Cardiac muscle cell (in vitro differentiated cells and primary cell): ENCODE results near the gene PRKG2. TPM values are rescaled to one million over a fixed set of nuclear protein-coding genes. Genes with fewer than 3 reads are reported as not detected.

ENCODE experiments used
- DNase-seq, 2 donors: peaks; one replicate each; pipeline versions ENCODE4 v3.0.0 to v3.0.0-alpha.2; 2010 to 2017; ENCODE audit warnings: low read depth in 1 of 2, low spot score in 1 of 2
- H3K27ac ChIP-seq: fragments of 200-600 bp; sonication (generic); 2 replicates; pipeline ENCODE4 v1.5.1; 2016
- H3K27me3 ChIP-seq: fragments of 200-600 bp; sonication (generic); 2 replicates; pipeline ENCODE4 v1.6.0; 2016; ENCODE audit warnings: control low read depth
- H3K36me3 ChIP-seq: fragments of 200-600 bp; sonication (generic); 2 replicates; pipeline ENCODE4 v1.5.1; 2016; ENCODE audit warnings: control low read depth
- H3K4me1 ChIP-seq: fragments of 200-600 bp; sonication (generic); 2 replicates; pipeline ENCODE4 v1.8.1; 2017; ENCODE audit warnings: low read depth, mild to moderate bottlenecking, mixed run types
- H3K4me3 ChIP-seq: fragments of 200-600 bp; sonication (generic); 2 replicates; pipeline ENCODE4 v1.5.1; 2016; ENCODE audit warnings: mild to moderate bottlenecking
- H3K9me3 ChIP-seq: fragments of 200-600 bp; sonication (generic); 2 replicates; pipeline ENCODE4 v1.5.1; 2017; ENCODE audit warnings: low read depth, mild to moderate bottlenecking, control low read depth
- CTCF ChIP-seq: IDR thresholded peaks from 2 replicates; pipeline ENCODE4 v1.5.1; 2012; ENCODE audit warnings: low read depth, mild to moderate bottlenecking, low read length
- polyA plus RNA-seq: library from polyadenylated mRNA; unstranded; fragments of >200 nt; fragmentation: Nextera tagmentation; extraction: Ambion mirVana; gene quantifications from 2 replicates; pipeline ENCODE4 v1.2.1, GENCODE V29; 2016
- total RNA-seq: library from RNA; depleted of rRNA; stranded (reverse); fragments of >200 nt; gene quantifications from 2 replicates; pipeline ENCODE4 v1.2.3, GENCODE V29; 2016

The PRKG2 gene
- total and polyA plus RNA-seq, 2 experiments from 2014 or later, result 0.35 to 0.54 TPM

- Histone ChIP-seq H3K36me3 (no peaks in the 10 kb centered on the region), H3K4me1 (no peaks in the 10 kb centered on the region), H3K27ac (no peak overlapping the region), H3K4me3 (no peak overlapping the region), H3K27me3 (no peaks in the 10 kb centered on the region), H3K9me3 (no peaks in the 10 kb centered on the region)
- no peak for TF ChIP-seq CTCF
- no peak for DNase-seq
These were observed 65.0 kb downstream of the PRKG2 start for GRCh38 chr4:81149976-81150375.

GRCh38 chr4:81148576-81148975 lies 66.4 kb downstream of the PRKG2 start:
- H3K36me3 ChIP-seq, result no peaks in the 10 kb centered on the region
- no peaks in the 10 kb centered on the region for H3K9me3 ChIP-seq
- H3K4me1 ChIP-seq, result no peaks in the 10 kb centered on the region
- no peak for DNase-seq
- no peak for TF ChIP-seq CTCF
- H3K4me3 ChIP-seq, result no peak overlapping the region
- H3K27me3 ChIP-seq, result no peaks in the 10 kb centered on the region
- no peak overlapping the region for H3K27ac ChIP-seq

GRCh38 chr4:81146466-81146865 lies 68.6 kb downstream of the PRKG2 start:
- no peak for DNase-seq
- TF ChIP-seq CTCF, result no peak
- no peak overlapping the region for H3K27ac ChIP-seq
- no peak overlapping the region for H3K4me3 ChIP-seq
- no peaks in the 10 kb centered on the region for H3K9me3 ChIP-seq
- no peaks in the 10 kb centered on the region for H3K36me3 ChIP-seq
- no peaks in the 10 kb centered on the region for H3K4me1 ChIP-seq
- H3K27me3 ChIP-seq, result no peaks in the 10 kb centered on the region

DNA sequence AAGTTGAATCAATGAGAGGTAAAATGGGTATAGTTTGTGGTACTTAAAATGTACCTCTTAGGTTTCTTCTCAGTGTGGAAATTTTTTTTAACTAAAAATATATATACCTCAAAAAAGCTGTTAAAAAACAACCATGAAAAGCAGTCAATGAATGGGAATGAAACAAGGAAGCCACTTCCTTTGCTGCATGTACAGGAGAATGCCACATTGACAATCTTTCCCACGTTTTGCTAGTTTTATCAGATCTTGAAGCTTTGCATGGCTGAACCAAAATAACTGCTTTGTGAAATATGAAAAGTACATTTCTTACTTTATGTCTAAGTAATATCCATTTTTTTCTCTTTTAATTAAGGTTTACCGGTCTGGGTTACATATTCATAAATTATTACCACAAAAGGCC lies 71.8 kb downstream of the PRKG2 start:
- Histone ChIP-seq H3K27ac (no peak overlapping the region), H3K4me3 (no peak overlapping the region), H3K27me3 (no peaks in the 10 kb centered on the region), H3K9me3 (no peaks in the 10 kb centered on the region), H3K4me1 (no peaks in the 10 kb centered on the region), H3K36me3 (no peaks in the 10 kb centered on the region)
- TF ChIP-seq CTCF, result no peak
- no peak for DNase-seq

- Histone ChIP-seq H3K9me3 (no peaks in the 10 kb centered on the region), H3K36me3 (no peaks in the 10 kb centered on the region), H3K4me1 (no peaks in the 10 kb centered on the region), H3K4me3 (no peak overlapping the region), H3K27me3 (no peaks in the 10 kb centered on the region), H3K27ac (no peak overlapping the region)
- no peak for TF ChIP-seq CTCF
- peak in 1 of 2 donors; percentile 74 for DNase-seq
These were observed 72.3 kb downstream of the PRKG2 start for GRCh38 chr4:81142744-81143143.

DNA sequence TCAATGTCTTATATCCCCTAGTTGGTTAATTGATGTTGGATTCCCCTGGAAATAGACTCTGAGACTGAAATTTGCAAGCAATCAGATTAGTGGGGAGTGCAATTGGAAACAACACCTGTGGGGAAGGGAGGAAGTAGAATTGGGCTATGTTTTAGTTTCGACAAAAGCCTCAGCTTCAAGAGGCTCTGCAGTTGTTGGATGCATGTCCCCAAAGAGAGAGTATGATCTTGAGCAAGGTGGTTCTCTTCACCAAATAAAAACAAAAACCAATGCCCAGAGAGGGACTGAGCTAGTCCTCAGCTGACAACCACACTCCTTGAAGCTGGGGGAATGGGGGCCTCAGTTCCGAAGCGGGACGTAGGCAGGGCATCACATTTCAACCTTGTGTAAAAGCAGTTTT lies 77.1 kb downstream of the PRKG2 start:
- H3K4me3 ChIP-seq, result no peak overlapping the region
- H3K4me1 ChIP-seq, result no peaks in the 10 kb centered on the region
- H3K27me3 ChIP-seq, result no peaks in the 10 kb centered on the region
- no peak overlapping the region for H3K27ac ChIP-seq
- no peaks in the 10 kb centered on the region for H3K9me3 ChIP-seq
- H3K36me3 ChIP-seq, result no peaks in the 10 kb centered on the region
- no peak for TF ChIP-seq CTCF
- no peak for DNase-seq
